NCI-H187 (cell line): ENCODE data around the gene SPOCK1.
A peak's percentile ranks its signal among the peaks of the same experiment; 100 is the strongest.

Source experiments
- DNase-seq, 2 experiments: peaks; one replicate each; lab custom pipeline; 2025; lab: John Stamatoyannopoulos, UW

SPOCK1 gene

GRCh38 chr5:137148655-137149054, 350.5 kb downstream of the SPOCK1 start:
- no peak for DNase-seq

DNA sequence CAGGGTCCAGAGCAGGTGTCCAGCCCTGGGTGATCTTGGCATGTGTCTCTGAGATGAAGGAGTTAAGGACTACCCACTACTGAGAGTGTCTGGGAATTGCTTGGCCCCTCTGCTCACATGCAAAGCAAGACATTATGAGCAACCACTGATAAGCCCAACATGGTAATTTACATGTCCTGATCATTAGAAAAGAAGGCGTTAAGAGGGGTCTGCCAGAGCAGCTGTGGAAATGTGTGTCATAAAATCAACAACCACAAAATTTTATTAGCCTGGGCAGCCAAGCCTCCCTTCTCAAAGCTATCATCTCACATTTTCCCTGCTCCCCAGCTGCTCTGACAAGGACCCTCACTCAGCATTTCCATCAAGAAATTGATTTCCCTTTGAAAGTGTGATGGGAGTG, 351.0 kb downstream of the SPOCK1 start:
- DNase-seq, result no peak

GRCh38 chr5:137147346-137147745, 351.8 kb downstream of the SPOCK1 start:
- DNase-seq, result peak in 1 of 2 experiments; percentile 23

DNA sequence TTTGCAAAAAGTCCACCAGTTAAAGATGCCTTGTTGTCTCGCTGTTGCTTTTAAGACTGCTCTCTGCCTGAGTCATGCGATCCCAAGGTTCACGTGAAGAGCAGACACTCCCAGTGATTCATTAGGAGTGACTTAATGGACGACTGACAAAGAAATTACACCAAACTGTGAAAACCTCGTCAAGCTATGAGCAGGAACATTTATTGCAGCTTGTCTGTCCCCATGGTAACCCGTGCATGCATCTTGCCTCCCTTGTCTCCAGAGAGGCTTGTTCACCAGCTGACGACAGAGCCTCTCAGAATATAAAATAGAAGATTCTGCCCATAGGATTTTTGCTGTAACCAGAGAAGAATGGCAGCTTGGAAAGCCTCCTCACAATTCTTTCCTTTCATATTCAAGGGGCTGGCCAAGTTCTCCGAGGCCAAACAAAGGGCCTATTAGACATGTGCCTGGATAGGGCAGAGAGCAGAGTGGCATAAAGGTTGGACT, 352.7 kb downstream of the SPOCK1 start:
- DNase-seq, result peak; percentile 53 to 90

- no peak for DNase-seq
Observed at GRCh38 chr5:137145721-137146120, 353.4 kb downstream of the SPOCK1 start.

DNA sequence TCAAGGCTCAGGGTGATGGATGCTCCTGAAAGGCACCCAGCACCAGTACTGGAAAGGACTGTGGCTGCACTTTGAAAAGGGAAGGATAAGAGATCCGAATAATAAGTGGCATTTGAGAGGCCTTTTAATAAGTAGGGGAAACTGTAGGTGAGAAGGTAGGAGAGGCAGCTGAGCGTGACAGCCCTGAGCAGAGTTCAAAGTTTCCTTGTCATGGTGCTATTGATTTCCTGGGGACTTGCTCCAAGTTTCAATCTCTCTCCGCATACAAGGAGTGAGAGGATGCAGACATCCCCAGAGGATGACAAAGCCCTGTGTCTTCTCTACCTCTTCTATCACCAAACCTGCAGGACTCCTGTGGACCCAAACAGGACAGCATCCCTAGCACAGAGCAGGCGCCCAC, 354.5 kb downstream of the SPOCK1 start:
- no peak for DNase-seq

- no peak for DNase-seq
Observed at GRCh38 chr5:137142764-137143605, 356.1 kb downstream of the SPOCK1 start.

- DNase-seq, result no peak
Observed at GRCh38 chr5:137142346-137142745, 356.8 kb downstream of the SPOCK1 start.

GRCh38 chr5:137141779-137142178, 357.3 kb downstream of the SPOCK1 start:
- DNase-seq, result no peak

GRCh38 chr5:137136991-137137632, 362.0 kb downstream of the SPOCK1 start:
- DNase-seq, result no peak

- no peak for DNase-seq
Observed at GRCh38 chr5:137134920-137135532, 364.1 kb downstream of the SPOCK1 start.

GRCh38 chr5:137129886-137130680, 369.0 kb downstream of the SPOCK1 start:
- no peak for DNase-seq

GRCh38 chr5:137128012-137128411, 371.1 kb downstream of the SPOCK1 start:
- DNase-seq, result no peak

- no peak for DNase-seq
Observed at GRCh38 chr5:137126829-137127228, 372.3 kb downstream of the SPOCK1 start.

GRCh38 chr5:137122558-137122957, 376.6 kb downstream of the SPOCK1 start:
- no peak for DNase-seq

DNA sequence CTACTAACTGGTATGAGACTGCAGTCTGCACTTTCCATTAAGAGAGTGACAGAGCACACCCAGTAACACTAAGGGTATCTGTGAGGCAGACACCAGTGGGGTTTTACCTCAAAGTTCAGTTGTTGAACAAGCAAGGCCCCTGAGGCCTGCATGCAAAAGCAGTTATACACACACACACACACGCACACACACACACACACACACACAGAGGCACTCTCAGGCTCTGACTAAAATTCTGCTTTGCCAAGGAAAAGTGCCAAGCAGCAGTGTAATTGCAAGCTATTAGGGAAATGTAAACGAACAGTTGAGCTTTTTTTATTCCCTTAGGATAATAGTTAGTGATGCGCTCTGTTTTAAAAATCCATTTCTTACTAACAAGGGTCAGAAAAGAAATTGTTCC, 377.1 kb downstream of the SPOCK1 start:
- DNase-seq, result no peak

GRCh38 chr5:137119321-137119720, 379.8 kb downstream of the SPOCK1 start:
- no peak for DNase-seq

DNA sequence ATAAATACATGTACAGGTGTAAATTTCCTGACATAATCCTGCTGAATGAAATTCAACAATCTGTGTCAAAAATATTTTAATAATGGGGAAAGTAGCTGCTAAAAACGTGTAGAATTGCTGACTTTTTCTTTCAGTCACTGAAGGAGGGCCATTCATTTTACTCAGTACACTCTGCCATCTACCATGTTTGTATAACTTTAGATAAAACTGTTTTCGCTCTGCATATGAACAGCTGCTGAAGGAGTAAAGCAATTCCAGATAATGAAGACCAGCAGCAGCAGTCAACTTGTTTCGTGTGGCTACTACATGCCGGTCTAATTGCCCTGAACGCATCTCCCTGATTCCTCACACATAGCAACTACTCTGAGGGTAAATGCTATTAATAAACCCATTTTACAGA, 380.5 kb downstream of the SPOCK1 start:
- no peak for DNase-seq

DNA sequence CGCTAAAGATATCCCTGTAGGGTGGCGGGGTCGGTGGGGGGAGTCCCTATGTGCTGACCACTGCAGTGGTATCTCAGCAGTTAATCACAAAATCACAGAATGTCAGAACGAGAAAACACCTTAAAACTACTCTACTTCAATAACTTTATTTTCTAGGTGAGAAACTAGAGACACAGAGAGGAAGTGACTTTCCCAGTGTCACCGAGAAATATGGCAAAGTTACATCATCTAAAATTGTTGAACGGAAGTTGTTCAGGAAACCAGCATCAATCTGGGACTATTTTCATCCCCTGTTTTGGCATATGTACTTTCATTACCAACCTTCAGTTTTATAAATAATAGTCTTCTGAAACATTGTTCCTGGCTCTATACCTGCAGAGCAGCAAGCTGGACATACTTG, 384.0 kb downstream of the SPOCK1 start:
- DNase-seq, result no peak

DNA sequence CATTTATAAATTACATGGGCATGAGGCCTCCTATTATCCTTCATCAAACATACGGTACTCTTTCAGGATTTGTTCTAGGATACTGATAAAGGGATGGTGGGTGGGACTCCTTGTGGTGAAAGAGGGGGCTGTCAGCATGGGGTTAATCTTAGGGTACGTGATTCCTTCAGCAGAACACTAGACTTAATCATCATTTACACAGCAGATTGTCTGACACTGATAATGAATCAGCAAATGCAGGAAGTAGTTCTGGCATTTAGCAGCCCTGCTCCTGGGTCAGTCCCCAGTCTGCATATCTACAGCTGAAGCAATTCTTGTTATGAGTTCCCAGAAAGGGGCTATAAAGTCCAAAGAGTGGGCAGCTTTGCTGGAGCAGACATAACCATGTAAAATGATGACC, 384.6 kb downstream of the SPOCK1 start:
- DNase-seq, result no peak

GRCh38 chr5:137113939-137114338, 385.2 kb downstream of the SPOCK1 start:
- no peak for DNase-seq

DNA sequence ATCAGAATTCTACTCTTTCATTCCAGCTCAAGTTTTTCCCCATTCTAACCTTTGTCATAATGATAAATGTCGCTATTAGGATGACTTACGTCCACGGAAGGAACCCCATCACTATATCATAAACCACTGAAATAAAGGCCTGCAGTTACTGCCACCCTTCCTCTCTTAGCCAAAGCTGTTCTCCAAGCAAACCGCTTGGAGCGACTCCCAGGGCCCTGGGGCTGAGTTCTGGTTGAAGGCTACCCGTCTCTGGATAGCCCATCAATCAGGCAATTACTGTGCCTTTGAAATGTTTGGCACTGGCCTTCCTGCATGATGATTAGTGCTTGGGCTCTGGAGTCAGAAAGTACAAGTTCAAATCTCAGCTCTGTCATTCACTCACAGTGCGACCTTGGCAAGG, 386.0 kb downstream of the SPOCK1 start:
- no peak for DNase-seq
